Measurements from ENCODE around the gene NAT9. TPM values are rescaled to one million over a fixed set of nuclear protein-coding genes. Genes with fewer than 3 reads are reported as not detected.

The NAT9 gene
- total RNA-seq, 6 experiments from 2014 or later, result 40.9 to 50.7 (median 46.6) TPM

GRCh38 chr17:74729866-74730265, 46.3 kb downstream of the NAT9 start:
- Mint-ChIP-seq H3K9me3 (no peaks in the 10 kb centered on the region), H3K36me3 (ENCODE audit: low read depth) (no peaks in the 10 kb centered on the region), H3K27me3 (ENCODE audit: insufficient read depth) (peaks cover 6% of the 10 kb centered on the region), H3K27ac (no peak overlapping the region), H3K4me1 (ENCODE audit: low read depth) (no peaks in the 10 kb centered on the region), H3K4me3 (no peak overlapping the region)
- no peak for DNase-seq
- no peak for TF ChIP-seq CTCF (IDR thresholded peaks at IDR 0.05)

- no peaks in the 10 kb centered on the region for H3K36me3 Mint-ChIP-seq (ENCODE audit: low read depth)
- no peaks in the 10 kb centered on the region for H3K4me1 Mint-ChIP-seq (ENCODE audit: low read depth)
- H3K27me3 Mint-ChIP-seq (ENCODE audit: insufficient read depth), result peaks cover 5% of the 10 kb centered on the region
- H3K27ac Mint-ChIP-seq, result no peak overlapping the region
- H3K9me3 Mint-ChIP-seq, result no peaks in the 10 kb centered on the region
- no peak for DNase-seq
- H3K4me3 Mint-ChIP-seq, result no peak overlapping the region
- no peak for TF ChIP-seq CTCF (IDR thresholded peaks at IDR 0.05)
These were observed 46.8 kb downstream of the NAT9 start for GRCh38 chr17:74729368-74729767.

- no peak for TF ChIP-seq CTCF (IDR thresholded peaks at IDR 0.05)
- Mint-ChIP-seq H3K27me3 (ENCODE audit: insufficient read depth) (peaks cover 6% of the 10 kb centered on the region), H3K9me3 (no peaks in the 10 kb centered on the region), H3K27ac (no peak overlapping the region), H3K36me3 (ENCODE audit: low read depth) (no peaks in the 10 kb centered on the region), H3K4me3 (no peak overlapping the region), H3K4me1 (ENCODE audit: low read depth) (no peaks in the 10 kb centered on the region)
- DNase-seq, result no peak
These were observed 47.5 kb downstream of the NAT9 start for GRCh38 chr17:74728702-74729075.

- Mint-ChIP-seq H3K4me1 (ENCODE audit: low read depth) (no peaks in the 10 kb centered on the region), H3K27me3 (ENCODE audit: insufficient read depth) (peaks cover 7% of the 10 kb centered on the region), H3K36me3 (ENCODE audit: low read depth) (no peaks in the 10 kb centered on the region), H3K9me3 (no peaks in the 10 kb centered on the region), H3K27ac (no peak overlapping the region), H3K4me3 (no peak overlapping the region)
- TF ChIP-seq CTCF (IDR thresholded peaks at IDR 0.05), result no peak
- DNase-seq, result no peak
These were observed 48.0 kb downstream of the NAT9 start for GRCh38 chr17:74728033-74728701.

- Mint-ChIP-seq H3K4me1 (ENCODE audit: low read depth) (no peaks in the 10 kb centered on the region), H3K36me3 (ENCODE audit: low read depth) (no peaks in the 10 kb centered on the region), H3K9me3 (no peaks in the 10 kb centered on the region), H3K27ac (no peak overlapping the region), H3K4me3 (no peak overlapping the region), H3K27me3 (ENCODE audit: insufficient read depth) (peaks cover 12% of the 10 kb centered on the region)
- TF ChIP-seq CTCF (IDR thresholded peaks at IDR 0.05), result no peak
- DNase-seq, result no peak
These were observed 51.0 kb downstream of the NAT9 start for GRCh38 chr17:74725111-74725510.
